GM19035 (cell line): ENCODE data around the gene RSRC1.

Experiments used
- ATAC-seq: cut with Tn5 transposase; IDR thresholded peaks from one replicate; pipeline ENCODE4 v1.9.1; 2021; ENCODE audit not compliant: unreplicated experiment

Gene RSRC1

GRCh38 chr3:158571969-158572765 is 462.3 kb downstream of the RSRC1 start:
- ATAC-seq, result no peak

GRCh38 chr3:158572766-158573060 is 462.8 kb downstream of the RSRC1 start:
- no peak for ATAC-seq

- no peak for ATAC-seq
Measured at GRCh38 chr3:158573714-158574113, 463.8 kb downstream of the RSRC1 start.

GRCh38 chr3:158574646-158575045 is 464.8 kb downstream of the RSRC1 start:
- ATAC-seq, result no peak

GRCh38 chr3:158590223-158590622 is 480.3 kb downstream of the RSRC1 start:
- no peak for ATAC-seq
